CD14-positive monocyte (primary cell): ENCODE measurements around the gene MBP. TPM values are rescaled to one million over a fixed set of nuclear protein-coding genes. Genes with fewer than 3 reads are reported as not detected.

Experiments
- DNase-seq, 3 donors: peaks; one replicate each; pipeline ENCODE4 v3.0.0-alpha.2; 2011 to 2022
- H2AFZ ChIP-seq: 2 replicates; pipeline ENCODE4 v1.6.0; 2012; ENCODE audit warnings: mild to moderate bottlenecking, low read depth, low read length, inconsistent platforms; ENCODE audit not compliant: insufficient read depth, poor library complexity, severe bottlenecking
- H3K27ac ChIP-seq, 2 donors: 1 replicate in 1 of 2; 2 replicates in 1 of 2; pipeline ENCODE4 v1.5.1; 2012 to 2013; ENCODE audit warnings: low read length in 2 of 2, control low read depth in 1 of 2, inconsistent platforms in 1 of 2, low read depth in 1 of 2, mild to moderate bottlenecking in 1 of 2
- H3K27me3 ChIP-seq, 2 donors: one replicate each; pipeline versions ENCODE4 v1.6.0 to v1.6.1; 2011 to 2013; ENCODE audit warnings: low read length in 2 of 2; ENCODE audit not compliant: control insufficient read depth in 2 of 2, insufficient read depth in 2 of 2
- H3K36me3 ChIP-seq, 2 donors: replicated peaks in 1 of 2; 1 replicate in 1 of 2; 2 replicates in 1 of 2; pipeline versions ENCODE4 v1.5.1 to v1.6.1; 2012 to 2013; ENCODE audit warnings: low read length in 2 of 2, control low read depth in 1 of 2, inconsistent platforms in 1 of 2, mild to moderate bottlenecking in 1 of 2; ENCODE audit not compliant: insufficient read depth in 2 of 2, control insufficient read depth in 1 of 2
- H3K4me1 ChIP-seq, 2 donors: 1 replicate in 1 of 2; 2 replicates in 1 of 2; pipeline versions ENCODE4 v1.5.1 to v1.6.1; 2012 to 2013; ENCODE audit warnings: low read length in 2 of 2, control low read depth in 1 of 2, inconsistent platforms in 1 of 2, mild to moderate bottlenecking in 1 of 2, moderate library complexity in 1 of 2; ENCODE audit not compliant: insufficient read depth in 2 of 2, control insufficient read depth in 1 of 2
- H3K4me2 ChIP-seq: replicated peaks from 2 replicates; pipeline ENCODE3; 2012; ENCODE audit warnings: low read length, moderate library complexity, mild to moderate bottlenecking; ENCODE audit not compliant: poor library complexity, severe bottlenecking; ENCODE audit errors: extremely low read depth
- H3K4me3 ChIP-seq, 3 experiments: fragments of 200-600 bp in 1 of 3; sonication (generic) in 1 of 3; replicated peaks in 1 of 3; 1 replicate in 2 of 3; 2 replicates in 1 of 3; pipeline ENCODE4 v1.5.1; 2011 to 2013; ENCODE audit warnings: low read length in 3 of 3, mild to moderate bottlenecking in 3 of 3, control low read depth in 2 of 3, low read depth in 2 of 3, inconsistent platforms in 1 of 3, moderate library complexity in 1 of 3
- H3K79me2 ChIP-seq: 2 replicates; pipeline ENCODE4 v1.6.0; 2012; ENCODE audit warnings: mild to moderate bottlenecking, control low read depth, inconsistent platforms, low read length, moderate library complexity; ENCODE audit not compliant: insufficient read depth
- H3K9ac ChIP-seq: 2 replicates; pipeline ENCODE4 v1.6.0; 2017; ENCODE audit warnings: low read length, mild to moderate bottlenecking; ENCODE audit not compliant: insufficient read depth, poor library complexity, severe bottlenecking
- H3K9me3 ChIP-seq, 2 donors: replicated peaks in 1 of 2; 1 replicate in 1 of 2; 2 replicates in 1 of 2; pipeline versions ENCODE4 v1.5.1 to v1.6.1; 2012 to 2013; ENCODE audit warnings: low read length in 2 of 2, control low read depth in 1 of 2; ENCODE audit not compliant: control insufficient read depth in 1 of 2, insufficient read depth in 1 of 2
- H4K20me1 ChIP-seq: 2 replicates; pipeline ENCODE4 v1.6.0; 2012; ENCODE audit warnings: mild to moderate bottlenecking, low read length, control low read depth, moderate library complexity; ENCODE audit not compliant: insufficient read depth
- H3K27ac Mint-ChIP-seq, 7 donors: one replicate each; pipeline ENCODE4 v1.8.0; 2020; ENCODE audit warnings: mild to moderate bottlenecking in 7 of 7, mixed read lengths in 7 of 7, moderate library complexity in 6 of 7, inconsistent platforms in 2 of 7
- H3K27me3 Mint-ChIP-seq, 3 donors: one replicate each; pipeline ENCODE4 v1.8.0; 2021 to 2022; ENCODE audit warnings: low read depth in 3 of 3, mild to moderate bottlenecking in 3 of 3, mixed read lengths in 3 of 3, moderate library complexity in 3 of 3, inconsistent platforms in 1 of 3
- H3K36me3 Mint-ChIP-seq, 2 donors: one replicate each; pipeline ENCODE4 v1.8.0; 2020; ENCODE audit warnings: mixed read lengths in 2 of 2, inconsistent platforms in 1 of 2, mild to moderate bottlenecking in 1 of 2
- H3K4me1 Mint-ChIP-seq: one replicate; pipeline ENCODE4 v1.8.0; 2020; ENCODE audit warnings: mild to moderate bottlenecking, mixed read lengths
- H3K4me3 Mint-ChIP-seq, 2 donors: one replicate each; pipeline ENCODE4 v1.8.0; 2020; ENCODE audit warnings: mild to moderate bottlenecking in 2 of 2, mixed read lengths in 2 of 2, moderate library complexity in 1 of 2
- H3K9me3 Mint-ChIP-seq, 7 donors: one replicate each; pipeline ENCODE4 v1.8.0; 2020 to 2022; ENCODE audit warnings: mixed read lengths in 7 of 7, mild to moderate bottlenecking in 6 of 7, moderate library complexity in 6 of 7, inconsistent platforms in 2 of 7
- WGBS: methylation state at CpG from one replicate; pipeline ENCODE4 v1.1.5; 2013; ENCODE audit warnings: missing lambda C conversion rate; ENCODE audit not compliant: insufficient coverage; 5-methylcytosine and 5-hydroxymethylcytosine counted together
- intact Hi-C, 2 donors: fragments of 100-400 bp; cut with micrococcal nuclease; formaldehyde crosslinking; loops; one replicate each; pipeline versions ENCODE4 v1.15.0 to v1.15.1; 2023
- polyA plus RNA-seq, 3 donors: library from polyadenylated mRNA; depleted of rRNA in 1 of 3; unstranded in 2 of 3; stranded (reverse) in 1 of 3; fragments of 300-500 nt in 2 of 3; fragments of >200 nt in 1 of 3; fragmentation: Illumina TruSeq in 2 of 3; gene quantifications; 1 replicate in 2 of 3; 2 replicates in 1 of 3; pipeline ENCODE4 v1.2.3, GENCODE V29; 2012 to 2021
- TF ChIP-seq, protein P1 (sequence below): fragments of 200-600 bp; IDR thresholded peaks from one replicate; pipeline ENCODE4 v1.8.0; 2022; ENCODE audit warnings: antibody characterized with exemption, mild to moderate bottlenecking

The MBP gene
- polyA plus RNA-seq, 3 donors, result 47.7 to 81.0 (median 50.4) TPM

DNA sequence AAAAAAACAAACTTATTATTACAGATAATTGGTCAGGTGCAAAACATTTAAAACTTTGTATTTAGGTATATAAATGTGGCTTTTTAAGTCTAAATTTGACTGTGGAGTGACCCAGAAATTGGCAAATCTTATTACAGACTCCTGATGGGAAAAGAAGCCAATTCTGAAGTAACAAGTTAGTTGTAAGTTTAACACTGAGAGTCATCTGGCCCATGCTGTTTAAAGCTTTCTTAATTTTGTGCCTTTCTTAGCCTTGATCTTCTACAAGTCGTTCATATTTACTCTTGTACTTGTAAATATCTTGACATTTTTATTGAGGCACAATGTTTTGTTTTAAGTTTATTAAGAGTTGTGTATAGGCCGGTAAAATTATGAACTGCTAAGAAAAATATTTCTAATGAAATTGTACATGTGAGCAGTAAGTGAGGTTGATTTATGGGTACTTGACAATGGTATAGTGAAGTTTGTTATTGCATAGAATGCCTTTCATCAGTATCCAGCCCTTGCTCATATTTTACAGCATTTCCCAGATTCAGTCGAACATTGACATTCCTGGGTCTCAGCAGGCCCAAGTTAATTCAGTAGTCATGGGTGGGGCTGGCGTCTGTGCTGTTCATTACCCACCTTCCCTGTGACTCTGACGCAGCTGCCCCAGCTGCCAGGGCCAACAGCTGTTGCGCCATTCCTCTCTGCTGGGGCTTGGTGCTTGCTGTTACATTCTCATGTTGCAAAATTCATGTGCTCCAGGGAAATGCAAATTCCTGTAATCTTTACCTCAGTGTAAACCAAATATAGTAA lies 188.8 kb downstream of the MBP start:
- WGBS, result 67% methylated on average over 3 of the region's 6 CpGs
- H3K4me3 Mint-ChIP-seq, result no peak overlapping the region
- Histone ChIP-seq H2AFZ (no peak overlapping the region), H3K79me2 (no peaks in the 10 kb centered on the region), H3K4me1 (no peaks in the 10 kb centered on the region), H3K4me3 (no peak overlapping the region), H3K36me3 (peaks cover 19 to 64% of the 10 kb centered on the region in 2 donors), H3K4me2 (no peak overlapping the region), H3K9ac (no peak overlapping the region), H3K27me3 (no peaks in the 10 kb centered on the region), H4K20me1 (no peaks in the 10 kb centered on the region), H3K9me3 (peaks cover 0 to 5% of the 10 kb centered on the region in 2 donors), H3K27ac (no peak overlapping the region)
- intact Hi-C loops, result no loop called here
- peaks cover 4% of the 10 kb centered on the region for H3K4me1 Mint-ChIP-seq
- TF ChIP-seq, protein P1, sequence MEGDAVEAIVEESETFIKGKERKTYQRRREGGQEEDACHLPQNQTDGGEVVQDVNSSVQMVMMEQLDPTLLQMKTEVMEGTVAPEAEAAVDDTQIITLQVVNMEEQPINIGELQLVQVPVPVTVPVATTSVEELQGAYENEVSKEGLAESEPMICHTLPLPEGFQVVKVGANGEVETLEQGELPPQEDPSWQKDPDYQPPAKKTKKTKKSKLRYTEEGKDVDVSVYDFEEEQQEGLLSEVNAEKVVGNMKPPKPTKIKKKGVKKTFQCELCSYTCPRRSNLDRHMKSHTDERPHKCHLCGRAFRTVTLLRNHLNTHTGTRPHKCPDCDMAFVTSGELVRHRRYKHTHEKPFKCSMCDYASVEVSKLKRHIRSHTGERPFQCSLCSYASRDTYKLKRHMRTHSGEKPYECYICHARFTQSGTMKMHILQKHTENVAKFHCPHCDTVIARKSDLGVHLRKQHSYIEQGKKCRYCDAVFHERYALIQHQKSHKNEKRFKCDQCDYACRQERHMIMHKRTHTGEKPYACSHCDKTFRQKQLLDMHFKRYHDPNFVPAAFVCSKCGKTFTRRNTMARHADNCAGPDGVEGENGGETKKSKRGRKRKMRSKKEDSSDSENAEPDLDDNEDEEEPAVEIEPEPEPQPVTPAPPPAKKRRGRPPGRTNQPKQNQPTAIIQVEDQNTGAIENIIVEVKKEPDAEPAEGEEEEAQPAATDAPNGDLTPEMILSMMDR, result no peak
- H3K27ac Mint-ChIP-seq, result no peak overlapping the region
- peaks cover 49 to 72% of the 10 kb centered on the region in 2 donors for H3K36me3 Mint-ChIP-seq
- DNase-seq, result no peak
- no peaks in the 10 kb centered on the region for H3K27me3 Mint-ChIP-seq
- H3K9me3 Mint-ChIP-seq, result peaks cover 0 to 8% (median 3%) of the 10 kb centered on the region in 7 donors

DNA sequence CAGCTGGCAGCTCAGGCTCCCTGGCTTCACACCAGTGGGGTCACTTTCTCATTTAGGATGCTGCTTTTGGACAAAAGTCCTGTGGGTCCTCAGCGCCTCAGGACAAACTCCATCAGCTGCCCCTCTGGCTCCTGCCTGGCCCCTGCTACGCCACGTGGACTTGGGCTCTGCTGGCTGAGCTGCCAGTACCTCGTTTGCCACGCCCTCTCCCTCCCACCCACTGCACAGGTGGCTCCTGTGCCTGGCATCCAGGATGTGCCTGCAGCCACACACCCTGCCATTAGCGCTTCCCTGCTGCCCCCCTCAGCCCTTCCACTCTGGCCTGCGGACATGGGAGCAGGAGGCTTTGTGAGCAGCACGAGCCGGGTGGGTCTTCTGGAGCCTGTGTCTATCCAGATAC lies 191.3 kb downstream of the MBP start:
- H3K4me1 Mint-ChIP-seq, result peaks cover 4% of the 10 kb centered on the region
- TF ChIP-seq, protein P1, result no peak
- Histone ChIP-seq H3K79me2 (no peaks in the 10 kb centered on the region), H3K9ac (no peak overlapping the region), H3K4me3 (no peak overlapping the region), H3K4me1 (no peaks in the 10 kb centered on the region), H3K4me2 (no peak overlapping the region), H3K9me3 (peaks cover 0 to 5% of the 10 kb centered on the region in 2 donors), H3K27ac (no peak overlapping the region), H2AFZ (no peak overlapping the region), H4K20me1 (no peaks in the 10 kb centered on the region), H3K27me3 (no peaks in the 10 kb centered on the region), H3K36me3 (peaks cover 30 to 66% of the 10 kb centered on the region in 2 donors)
- peaks cover 0 to 8% (median 3%) of the 10 kb centered on the region in 7 donors for H3K9me3 Mint-ChIP-seq
- no peak overlapping the region for H3K4me3 Mint-ChIP-seq
- no peak for DNase-seq
- intact Hi-C loops, result no loop called here
- peak overlapping the region in 1 of 7 donors; percentile 35 for H3K27ac Mint-ChIP-seq
- H3K27me3 Mint-ChIP-seq, result no peaks in the 10 kb centered on the region
- H3K36me3 Mint-ChIP-seq, result peaks cover 48 to 74% of the 10 kb centered on the region in 2 donors
- WGBS, result 95% methylated on average over 6 of the region's 9 CpGs
